Right ventricle myocardium inferior (tissue), 1 donor: ENCODE results near the gene CAVIN1. TPM values are rescaled to one million over a fixed set of nuclear protein-coding genes. Genes with fewer than 3 reads are reported as not detected.
A peak's percentile ranks its signal among the peaks of the same experiment; 100 is the strongest.
"Not testable (repeated sequence)": the region's sequence is repeated elsewhere in the genome, so short reads cannot be mapped to it uniquely, and the experiment has no call there.

ENCODE experiments used
- ATAC-seq: fragments of 200-7000 bp; cut with Tn5 transposase; one replicate; pipeline ENCODE4 v1.9.1; 2020; ENCODE audit warnings: mild to moderate bottlenecking, moderate library complexity
- DNase-seq: peaks from one replicate; pipeline ENCODE4 v3.0.0; 2021; ENCODE audit errors: missing footprints
- intact Hi-C: fragments of 100-400 bp; cut with DNase I; formaldehyde crosslinking; loops from one replicate; pipeline ENCODE4 v1.11.0; 2022
- long read RNA-seq: library from polyadenylated mRNA; unstranded; transcript quantifications from one replicate; pipeline ENCODE4 v2.0.0, GENCODE V29; 2021
- total RNA-seq: library from RNA; stranded (reverse); fragmentation: NEBNext Ultra II Directional; extraction: Animal tissue kit (Norgen Biotek cat#: 25700); gene quantifications from one replicate; pipeline ENCODE4 v1.2.1, GENCODE V29; 2021
- donor health status: DM: no; HTN: yes; CAD: no; lungs with severe emphysema.

Gene CAVIN1, protein sequence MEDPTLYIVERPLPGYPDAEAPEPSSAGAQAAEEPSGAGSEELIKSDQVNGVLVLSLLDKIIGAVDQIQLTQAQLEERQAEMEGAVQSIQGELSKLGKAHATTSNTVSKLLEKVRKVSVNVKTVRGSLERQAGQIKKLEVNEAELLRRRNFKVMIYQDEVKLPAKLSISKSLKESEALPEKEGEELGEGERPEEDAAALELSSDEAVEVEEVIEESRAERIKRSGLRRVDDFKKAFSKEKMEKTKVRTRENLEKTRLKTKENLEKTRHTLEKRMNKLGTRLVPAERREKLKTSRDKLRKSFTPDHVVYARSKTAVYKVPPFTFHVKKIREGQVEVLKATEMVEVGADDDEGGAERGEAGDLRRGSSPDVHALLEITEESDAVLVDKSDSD
- total RNA-seq: 240 TPM
- long read RNA-seq, transcript CAVIN1-201 (2 exons, 3,828 nt): major isoform, 142 of 414 reads
- long read RNA-seq, partial matches to known transcripts: 0 of 414 reads
- long read RNA-seq, other reads (novel, unspliced or antisense): 272 of 414 reads

DNA sequence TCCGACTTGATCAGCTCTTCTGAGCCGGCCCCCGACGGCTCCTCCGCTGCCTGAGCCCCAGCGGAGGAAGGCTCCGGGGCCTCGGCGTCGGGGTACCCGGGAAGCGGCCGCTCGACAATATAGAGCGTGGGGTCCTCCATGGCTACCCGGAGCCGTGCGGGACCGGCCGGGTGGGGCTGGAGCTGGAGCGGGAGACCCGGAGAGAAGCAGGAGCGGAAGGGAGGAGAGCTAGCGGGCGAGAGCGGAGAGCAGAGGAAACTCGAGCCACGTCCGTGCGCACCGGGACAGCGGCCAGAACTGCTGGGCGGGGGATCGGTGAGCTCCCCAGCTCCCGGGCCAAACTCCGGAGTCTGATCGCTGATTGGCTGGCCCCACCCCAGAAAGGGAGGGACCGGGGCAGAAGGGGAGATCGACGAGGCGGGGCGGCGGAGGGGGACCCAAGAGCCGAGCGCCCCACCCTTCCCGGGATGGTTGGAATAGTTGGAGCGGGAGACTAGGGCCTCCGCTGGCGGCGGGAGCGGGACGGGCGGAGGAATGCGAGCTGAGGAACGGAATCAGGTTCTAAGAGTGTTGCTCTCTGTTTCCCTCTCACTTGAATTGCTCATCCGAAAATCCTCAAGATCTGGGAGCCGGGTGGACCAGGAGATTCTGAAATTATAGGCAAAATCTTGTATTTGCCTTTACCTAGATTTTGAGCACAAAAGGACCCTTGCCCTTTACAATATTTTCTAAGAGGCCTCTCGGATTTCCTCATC, at the start of gene CAVIN1:
CAVIN1 (minus strand) TSS at position 299 of the 755 bp plus-strand sequence; CDS start at position 140, 159 bp downstream.
- DNase-seq (peak; percentile 99), ATAC-seq (peak; percentile 92)

DNA sequence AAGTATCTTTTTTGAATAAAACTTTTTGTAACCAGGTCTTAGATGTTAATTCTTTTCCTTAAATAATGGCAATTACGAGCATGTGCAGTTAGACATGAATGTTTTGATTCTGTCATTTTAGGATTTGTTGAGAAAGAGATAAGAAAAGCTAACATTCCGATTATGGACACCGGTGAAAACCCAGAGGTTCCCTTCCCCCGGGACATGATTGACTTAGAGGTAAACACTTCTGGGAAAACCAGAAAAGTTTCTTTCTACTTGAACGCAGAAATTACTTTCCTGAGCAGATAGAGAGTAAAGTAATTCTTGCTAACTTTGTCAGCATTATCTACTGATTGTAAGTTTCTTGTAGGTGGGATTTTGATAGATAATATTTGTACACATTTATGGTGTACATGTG, 44.8 kb upstream of the CAVIN1 start:
- intact Hi-C loops: no loop called here
- DNase-seq: no peak
- no peak for ATAC-seq

More for the DNA sequence above, at the start of gene CAVIN1:
- intact Hi-C loops: loop anchor here (5.0 kb wide), 2 partner anchors 34 to 94 kb away; partner anchors contain the start of gene ATP6V0A1

DNA sequence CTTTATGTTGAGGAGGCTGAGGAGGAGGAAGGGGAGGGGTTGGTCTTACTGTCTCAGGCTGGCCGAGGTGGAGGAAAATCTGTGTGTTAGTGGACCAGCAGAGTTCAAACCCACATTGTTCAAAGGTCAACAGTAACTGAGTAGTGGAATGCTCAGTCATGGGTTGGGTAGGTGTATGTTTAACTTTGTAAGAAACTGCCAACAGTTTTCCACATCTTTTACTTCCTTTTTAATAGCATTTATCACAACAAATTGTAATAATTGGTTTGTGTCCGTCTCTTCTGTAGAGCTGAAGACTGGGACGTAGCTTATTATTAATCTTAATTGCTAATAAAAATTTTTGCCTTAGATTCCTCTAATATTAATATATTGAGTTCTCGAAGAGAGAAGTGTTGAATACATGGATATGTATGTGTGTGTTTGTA, 40.9 kb upstream of the CAVIN1 start:
- no peak for DNase-seq
- intact Hi-C loops: no loop called here
- ATAC-seq: no peak

DNA sequence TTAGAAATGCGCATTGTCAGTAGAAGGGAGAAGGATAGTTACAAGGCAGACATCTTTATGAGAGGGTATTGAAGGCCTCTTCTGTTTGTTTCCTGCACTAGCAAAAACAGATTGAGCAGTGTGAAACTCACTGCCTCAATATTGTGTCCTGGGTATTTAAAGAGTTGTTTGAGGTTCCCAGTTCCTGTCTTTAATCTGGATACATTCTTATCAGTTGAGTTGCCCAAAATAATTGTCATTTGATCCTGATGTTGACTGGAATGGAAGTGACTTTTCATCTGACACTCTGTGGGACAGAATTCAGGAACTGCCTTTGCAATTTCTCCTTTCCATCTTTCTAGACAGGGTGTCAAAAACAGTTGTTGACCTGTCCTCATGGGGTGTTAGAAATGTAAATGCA, 37.3 kb upstream of the CAVIN1 start:
- ATAC-seq (no peak), DNase-seq (no peak)
- intact Hi-C loops: no loop called here

DNA sequence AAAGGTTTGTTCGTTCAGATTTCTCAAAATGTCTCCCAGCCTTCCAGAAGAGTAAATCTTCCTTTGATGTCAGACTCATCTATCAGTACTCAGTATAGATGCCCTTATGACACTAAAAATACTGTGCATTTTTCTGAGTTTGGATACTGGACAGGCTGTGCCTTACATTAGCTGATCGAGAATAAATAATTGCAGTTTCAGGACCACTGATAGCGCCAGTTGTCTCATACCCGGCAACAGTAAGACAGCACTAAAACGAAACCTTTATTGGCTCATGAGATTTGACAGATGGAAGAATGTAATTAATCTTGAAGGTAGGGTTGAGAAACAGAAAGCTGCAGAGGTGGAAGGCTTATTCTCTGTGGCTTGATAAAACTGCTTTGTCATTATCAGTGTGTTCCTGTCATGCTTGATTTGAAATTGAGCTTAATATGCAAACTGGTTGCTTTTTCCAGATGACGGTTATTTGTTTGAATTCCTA, 36.8 kb upstream of the CAVIN1 start:
- DNase-seq (no peak), ATAC-seq (no peak)
- intact Hi-C loops: loop anchor here (5.0 kb wide), 3 partner anchors 38 to 57 kb away; partner anchors contain the start of gene CAVIN1

DNA sequence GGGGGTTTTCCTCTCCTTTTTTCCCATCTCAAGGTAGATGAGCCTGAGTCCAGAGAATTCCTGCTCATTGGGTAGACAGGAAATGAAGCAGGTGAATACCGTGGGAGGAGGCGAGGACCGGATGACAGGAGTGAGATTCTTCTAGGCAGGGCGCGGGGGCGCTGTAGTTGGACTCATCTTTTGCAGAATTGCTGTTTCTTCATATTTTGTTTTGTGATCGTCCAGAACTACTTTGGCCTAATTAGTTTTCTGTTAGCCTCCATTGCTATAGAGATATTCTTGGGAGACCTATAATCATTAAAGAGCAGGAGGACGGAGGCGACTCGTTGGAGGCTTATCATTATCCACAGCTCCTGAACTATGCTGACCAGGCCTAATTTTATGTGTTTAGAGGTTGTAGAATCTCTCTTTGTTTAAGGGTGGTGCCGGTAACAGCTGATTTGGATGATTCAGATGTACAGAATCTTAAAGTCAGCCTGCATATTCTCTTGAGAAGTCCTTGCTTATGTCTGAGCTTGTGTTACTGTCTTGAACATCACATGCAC, 36.3 kb upstream of the CAVIN1 start:
- ATAC-seq (peak; percentile 40), DNase-seq (peak; percentile 77)
- intact Hi-C loops: loop anchor here (5.0 kb wide), 3 partner anchors 37 to 58 kb away; partner anchors contain the start of gene CAVIN1

DNA sequence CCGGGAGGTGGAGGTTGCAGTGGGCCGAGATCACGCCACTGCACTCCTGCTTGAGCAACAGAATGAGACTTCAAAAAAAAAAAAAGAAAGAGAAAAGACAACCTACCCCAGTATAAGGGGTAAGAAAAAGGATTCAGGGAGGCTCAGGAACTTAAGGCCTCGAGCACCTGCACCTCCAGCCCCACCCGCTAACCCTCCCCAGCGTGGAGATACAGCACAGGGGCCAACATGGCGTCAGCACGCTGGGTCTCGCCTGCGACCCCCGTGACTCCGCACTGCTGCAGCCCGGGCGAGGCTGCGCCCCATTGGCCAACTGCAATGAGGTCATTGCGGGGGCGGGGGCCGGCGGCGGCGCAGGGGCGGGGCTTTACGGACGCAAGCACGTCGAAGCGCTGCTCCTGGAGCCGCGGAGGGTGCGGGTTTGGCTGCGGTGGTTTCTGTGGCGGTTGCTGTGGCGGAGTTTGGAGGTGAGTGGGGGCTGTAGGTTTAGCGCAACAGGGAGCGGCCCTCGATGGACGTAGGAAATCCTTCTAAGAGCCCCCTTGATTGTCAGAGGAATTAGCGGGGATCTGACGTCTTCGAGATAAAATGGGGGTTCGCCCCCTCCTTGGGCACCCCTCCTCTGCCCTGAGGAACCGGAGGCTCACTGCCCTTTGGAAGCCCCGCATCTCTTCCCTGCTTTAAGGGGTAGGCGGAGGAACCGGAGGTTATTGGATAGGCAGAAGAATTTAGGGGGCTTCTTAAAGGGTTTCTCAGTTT, 35.6 kb upstream of the CAVIN1 start, which contains the start of gene ATP6V0A1:
ATP6V0A1 (plus strand) TSS at position 382 of the 759 bp plus-strand sequence. CDS start 2,017 bp downstream, outside the sequence.
- DNase-seq (peak; percentile 98), ATAC-seq (peak; percentile 98)
- intact Hi-C loops: loop anchor here (5.0 kb wide), 3 partner anchors 36 to 59 kb away; partner anchors contain the start of gene CAVIN1

DNA sequence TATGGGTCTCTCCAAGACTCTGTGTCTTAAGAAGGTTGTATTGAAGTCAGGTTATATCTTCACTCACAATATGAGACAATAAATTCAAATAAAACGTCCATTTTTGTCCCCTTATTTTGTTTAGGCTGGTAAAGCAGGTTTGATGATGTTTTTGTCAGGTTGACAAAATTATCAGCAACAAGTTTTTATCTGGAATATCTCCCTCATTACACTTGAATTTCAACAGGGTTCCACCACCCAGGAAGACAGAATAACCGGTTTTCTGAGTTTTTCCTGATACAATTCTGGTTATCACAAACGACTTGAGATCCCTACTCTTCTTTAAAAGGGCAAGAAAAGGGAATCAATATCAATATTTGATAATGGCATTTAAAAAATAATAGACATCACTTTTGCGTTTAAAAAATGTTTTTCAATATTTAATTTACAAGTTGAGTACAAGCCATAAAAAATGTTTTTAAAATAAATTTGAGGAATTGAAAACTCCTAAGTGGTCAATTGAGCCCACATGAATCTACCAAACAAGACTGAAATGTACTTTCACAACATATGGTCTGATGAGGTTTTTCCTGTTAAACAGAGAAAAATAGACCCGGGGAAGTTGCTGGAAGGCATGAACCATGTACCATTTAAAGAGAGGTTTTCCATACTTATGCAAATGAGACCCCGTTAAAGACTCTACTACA, 34.2 kb upstream of the CAVIN1 start:
- no peak for ATAC-seq
- no peak for DNase-seq
- intact Hi-C loops: loop anchor here (5.0 kb wide), 3 partner anchors 35 to 60 kb away; partner anchors contain the start of gene CAVIN1

DNA sequence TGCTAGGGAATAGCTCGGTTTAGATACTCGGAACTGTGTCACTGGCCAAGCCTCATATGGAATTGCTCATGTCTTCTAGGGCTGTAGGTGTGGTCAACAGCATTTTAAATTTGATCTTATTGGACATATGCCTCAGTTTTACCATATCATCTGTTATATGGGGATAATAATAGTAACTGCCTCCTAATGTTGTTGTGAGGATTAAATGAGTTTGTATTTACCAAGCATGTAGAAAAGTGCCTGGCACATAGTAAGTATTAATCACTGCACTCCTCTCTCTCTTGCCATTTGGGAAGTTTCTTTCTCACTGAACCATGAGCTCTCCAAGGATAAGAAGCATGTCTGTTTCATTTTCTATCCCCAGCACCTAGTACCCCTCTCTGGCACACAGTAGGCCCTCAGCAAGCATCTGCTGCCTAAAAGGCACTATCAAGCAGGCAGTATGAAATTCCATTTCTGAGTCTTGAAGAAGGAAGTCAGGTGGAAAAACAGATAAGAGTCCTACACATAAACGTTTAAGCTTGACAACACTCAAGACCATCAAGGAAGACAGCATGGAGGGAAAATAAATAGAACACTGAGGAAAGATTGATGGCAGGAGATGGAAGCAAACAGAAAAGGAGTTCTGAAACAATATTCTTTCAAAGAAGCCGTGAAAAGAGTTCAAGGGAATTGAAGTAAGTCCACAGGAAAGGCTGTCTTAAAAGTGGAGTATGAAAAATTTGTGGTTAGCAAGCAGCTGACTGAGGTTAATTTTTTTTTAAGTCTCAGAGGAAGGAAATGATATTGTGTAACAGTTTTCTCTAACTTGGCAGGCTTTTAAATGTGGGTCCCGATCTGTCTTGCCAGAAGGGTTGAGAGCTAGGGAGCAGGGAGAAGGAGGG, 33.4 kb upstream of the CAVIN1 start:
- DNase-seq (no peak), ATAC-seq (no peak)

DNA sequence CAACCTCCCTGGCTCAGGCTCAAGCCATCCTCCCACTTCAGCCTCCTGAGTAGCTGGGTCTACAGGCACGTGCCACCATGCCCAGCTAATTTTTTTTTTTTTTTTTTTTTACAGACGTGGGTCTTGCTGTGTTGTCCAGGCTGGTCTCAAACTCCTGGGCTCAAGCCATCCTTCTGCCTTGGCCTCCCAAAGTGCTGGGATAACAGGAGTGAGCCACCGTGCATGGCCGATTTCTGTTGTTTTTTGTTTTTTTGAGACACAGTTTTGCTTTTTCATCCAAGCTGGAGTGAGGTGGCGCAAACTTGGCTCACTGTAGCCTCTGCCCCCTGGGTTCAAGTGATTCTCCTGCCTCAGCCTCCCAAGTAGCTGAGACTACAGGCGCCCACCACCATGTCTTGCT, 31.9 kb upstream of the CAVIN1 start:
- ATAC-seq, DNase-seq: not testable (repeated sequence)
- intact Hi-C loops: loop anchor here (5.0 kb wide), 3 partner anchors 33 to 62 kb away; partner anchors contain the start of gene CAVIN1

More for the DNA sequence above, 33.4 kb upstream of the CAVIN1 start:
- intact Hi-C loops: loop anchor here (5.0 kb wide), 3 partner anchors 34 to 61 kb away; partner anchors contain the start of gene CAVIN1

DNA sequence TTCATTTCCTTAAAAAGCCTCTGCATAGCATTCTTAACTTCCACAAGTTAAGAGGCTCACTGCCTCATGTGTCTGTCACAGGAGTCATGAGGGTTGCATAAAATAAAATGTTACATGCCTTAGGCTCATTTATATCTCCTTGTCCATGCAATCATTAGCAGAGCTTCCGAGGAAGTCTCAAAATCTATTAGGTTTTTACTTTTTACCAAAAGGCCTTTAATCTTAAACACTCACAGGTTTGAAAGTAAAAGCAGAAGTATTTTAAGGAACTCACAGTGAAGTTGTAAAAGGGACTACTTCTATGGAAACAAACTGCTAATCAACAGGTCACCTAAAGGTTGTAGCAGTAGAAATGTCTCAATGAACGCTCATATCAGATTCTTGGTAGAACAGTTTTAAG, 30.4 kb upstream of the CAVIN1 start:
- intact Hi-C loops: no loop called here
- DNase-seq: no peak
- ATAC-seq: no peak

DNA sequence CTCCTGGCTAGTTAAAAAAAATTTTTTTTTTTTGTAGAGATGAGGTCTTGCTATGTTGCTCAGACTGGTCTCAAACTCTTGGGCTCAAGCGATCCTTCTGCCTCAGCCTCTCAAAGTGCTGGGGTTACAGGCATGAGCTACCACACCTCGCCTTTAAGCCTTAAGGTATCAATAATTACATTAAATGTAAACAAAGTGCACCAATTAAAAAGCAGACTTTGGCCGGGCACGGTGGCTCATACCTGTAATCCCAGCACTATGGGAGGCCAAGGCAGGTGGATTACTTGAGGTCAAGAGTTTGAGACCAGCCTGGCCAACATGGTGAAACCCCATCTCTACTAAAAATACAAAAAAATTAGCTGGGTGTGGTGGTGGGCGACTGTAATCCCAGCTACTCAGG, 28.2 kb upstream of the CAVIN1 start:
- intact Hi-C loops: not testable (repeated sequence)

DNA sequence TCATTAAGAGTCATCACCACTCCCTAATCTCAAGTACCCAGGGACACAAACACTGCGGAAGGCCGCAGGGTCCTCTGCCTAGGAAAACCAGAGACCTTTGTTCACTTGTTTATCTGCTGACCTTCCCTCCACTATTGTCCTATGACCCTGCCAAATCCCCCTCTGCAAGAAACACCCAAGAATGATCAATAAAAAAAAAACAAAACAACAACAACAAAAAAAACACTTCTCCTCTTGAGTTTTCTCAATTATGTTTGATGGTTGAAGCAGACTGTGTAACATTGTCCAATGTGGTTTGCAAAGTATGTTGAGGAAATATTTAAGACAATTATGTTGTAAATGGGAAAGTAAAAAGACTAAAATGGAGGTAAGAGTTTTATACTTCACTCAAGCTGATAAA, 26.8 kb upstream of the CAVIN1 start:
- intact Hi-C loops: not testable (repeated sequence)

More for the DNA sequence above, 28.2 kb upstream of the CAVIN1 start:
- not testable (repeated sequence) for ATAC-seq, DNase-seq

DNA sequence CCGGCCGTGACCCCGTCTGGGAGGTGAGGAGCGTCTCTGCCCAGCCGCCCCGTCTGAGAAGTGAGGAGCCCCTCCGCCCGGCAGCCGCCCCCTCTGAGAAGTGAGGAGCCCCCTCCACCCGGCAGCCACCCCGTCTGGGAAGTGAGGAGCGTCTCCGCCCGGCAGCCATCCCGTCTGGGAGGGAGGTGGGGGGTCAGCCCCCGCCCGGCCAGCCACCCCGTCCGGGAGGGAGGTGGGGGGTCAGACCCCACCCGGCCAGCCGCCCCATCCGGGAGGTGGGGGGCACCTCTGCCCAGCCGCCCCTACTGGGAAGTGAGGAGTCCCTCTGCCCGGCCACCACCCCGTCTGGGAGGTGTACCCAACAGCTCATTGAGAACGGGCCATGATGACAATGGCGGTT, 26.1 kb upstream of the CAVIN1 start:
- intact Hi-C loops, DNase-seq, ATAC-seq: not testable (repeated sequence)

More for the DNA sequence above, 26.8 kb upstream of the CAVIN1 start:
- ATAC-seq, DNase-seq: not testable (repeated sequence)

DNA sequence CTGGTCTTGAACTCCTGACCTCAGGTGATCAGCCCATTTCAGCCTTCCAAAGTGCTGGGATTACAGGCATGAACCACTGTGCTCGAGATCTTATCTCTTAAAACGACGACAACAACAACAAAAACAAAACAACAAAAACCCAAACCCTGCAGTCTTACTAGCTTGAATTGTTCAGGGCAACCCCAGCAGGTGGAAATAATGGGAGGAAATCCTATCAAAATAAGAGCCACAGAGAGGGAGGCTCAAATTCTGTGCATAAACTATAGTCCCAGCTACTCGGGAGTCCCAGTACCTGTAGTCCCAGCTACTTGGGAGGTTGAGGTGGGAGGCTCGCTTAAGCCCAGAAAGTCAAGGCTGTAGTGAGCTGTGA, 19.1 kb upstream of the CAVIN1 start:
- ATAC-seq: no peak
- intact Hi-C loops: no loop called here
- no peak for DNase-seq
